HepG2 (cell line): Measurements from ENCODE around the gene OSCP1. TPM values are rescaled to one million over a fixed set of nuclear protein-coding genes. Genes with fewer than 3 reads are reported as not detected.

Source experiments
- ATAD3A ChIP-seq: sonication (generic); formaldehyde crosslinking; IDR thresholded peaks from 2 replicates; pipeline ENCODE4 v1.4.0; 2020; ENCODE audit warnings: missing genetic modification reagents
- FOXJ3 ChIP-seq: sonication (generic); formaldehyde crosslinking; IDR thresholded peaks from 2 replicates; pipeline ENCODE4 v1.4.0; 2020; ENCODE audit warnings: missing genetic modification reagents, mild to moderate bottlenecking, borderline replicate concordance
- GATA4 ChIP-seq: sonication (generic); IDR thresholded peaks from 2 replicates; pipeline ENCODE4 v1.6.1; 2016; ENCODE audit warnings: antibody characterized with exemption, low read depth, borderline replicate concordance
- HDAC2 ChIP-seq: sonication (generic); formaldehyde crosslinking; IDR thresholded peaks from 2 replicates; pipeline ENCODE4 v1.4.0; 2020; ENCODE audit warnings: missing genetic modification reagents
- HDAC6 ChIP-seq: fragments of 200-600 bp; sonication (generic); IDR thresholded peaks from 2 replicates; pipeline ENCODE4 v1.7.0; 2017; ENCODE audit warnings: mild to moderate bottlenecking, antibody characterized with exemption, low read length, low read depth
- KLF15 ChIP-seq: sonication (generic); formaldehyde crosslinking; IDR thresholded peaks from 2 replicates; pipeline ENCODE4 v1.8.1; 2023; ENCODE audit warnings: borderline replicate concordance, mild to moderate bottlenecking, inconsistent platforms, missing genetic modification reagents, mixed read lengths
- NR2F1 ChIP-seq, 2 experiments: fragments of 450-650 bp in 1 of 2; formaldehyde crosslinking in 1 of 2; IDR thresholded peaks; 2 replicates each; pipeline versions ENCODE4 v1.5.0 to v1.6.1; 2016 to 2020; ENCODE audit warnings: mild to moderate bottlenecking in 1 of 2, missing compliant biosample characterization in 1 of 2, missing genetic modification reagents in 1 of 2, moderate library complexity in 1 of 2
- NRL ChIP-seq: sonication (generic); formaldehyde crosslinking; IDR thresholded peaks from 2 replicates; pipeline ENCODE4 v1.5.0; 2020; ENCODE audit warnings: missing genetic modification reagents, mild to moderate bottlenecking, moderate library complexity, borderline replicate concordance
- PITX1 ChIP-seq: sonication (generic); formaldehyde crosslinking; IDR thresholded peaks from 2 replicates; pipeline ENCODE4 v1.5.1; 2020; ENCODE audit warnings: mild to moderate bottlenecking, missing genetic modification reagents
- PTBP1 ChIP-seq: fragments of 200-400 bp; formaldehyde crosslinking; IDR thresholded peaks from 2 replicates; pipeline ENCODE4 v1.6.1; 2018; ENCODE audit warnings: low read length, low read depth; ENCODE audit not compliant: poor library complexity, severe bottlenecking
- U2AF1 ChIP-seq: fragments of 200-400 bp; formaldehyde crosslinking; optimal IDR thresholded peaks from 2 replicates; pipeline ENCODE3; 2017; ENCODE audit warnings: mild to moderate bottlenecking, low read depth, low read length
- ZFP82 ChIP-seq: sonication (generic); formaldehyde crosslinking; IDR thresholded peaks from 2 replicates; pipeline ENCODE4 v1.5.1; 2020; ENCODE audit warnings: mild to moderate bottlenecking, missing genetic modification reagents, borderline replicate concordance
- ZNF292 ChIP-seq: sonication (generic); formaldehyde crosslinking; IDR thresholded peaks from 2 replicates; pipeline ENCODE4 v1.8.1; 2022; ENCODE audit warnings: mild to moderate bottlenecking, low read depth, missing genetic modification reagents, borderline replicate concordance
- ZNF33A ChIP-seq: sonication (generic); formaldehyde crosslinking; IDR thresholded peaks from 2 replicates; pipeline ENCODE4 v1.5.1; 2020; ENCODE audit warnings: missing genetic modification reagents, mild to moderate bottlenecking, moderate library complexity, borderline replicate concordance
- ZNF33B ChIP-seq: sonication (generic); formaldehyde crosslinking; IDR thresholded peaks from 2 replicates; pipeline ENCODE4 v1.5.1; 2020; ENCODE audit warnings: mild to moderate bottlenecking, missing genetic modification reagents
- ZNF530 ChIP-seq: sonication (generic); formaldehyde crosslinking; IDR thresholded peaks from 2 replicates; pipeline ENCODE4 v1.5.0; 2020; ENCODE audit warnings: low read depth, mild to moderate bottlenecking, missing genetic modification reagents
- ZNF768 ChIP-seq: sonication (generic); formaldehyde crosslinking; IDR thresholded peaks from 2 replicates; pipeline ENCODE4 v1.4.0; 2020; ENCODE audit warnings: missing genetic modification reagents
- ZNF839 ChIP-seq: sonication (generic); formaldehyde crosslinking; IDR thresholded peaks from 2 replicates; pipeline ENCODE4 v1.4.0; 2020; ENCODE audit warnings: missing genetic modification reagents, mild to moderate bottlenecking, borderline replicate concordance
- polyA plus RNA-seq, 8 experiments: library from polyadenylated mRNA; depleted of rRNA in 3 of 8; stranded (reverse) in 7 of 8; unstranded in 1 of 8; fragments of >200 nt; fragmentation: Illumina TruSeq in 4 of 8; extraction: Trizol in 4 of 8; gene quantifications; 2 replicates each; pipeline versions ENCODE4 v1.2.1 to v1.2.3, GENCODE V29; 2011 to 2016; ENCODE audit warnings: low read depth in 4 of 8, missing spikeins in 1 of 8, mixed read lengths in 1 of 8; ENCODE audit not compliant: insufficient read depth in 1 of 8
- total RNA-seq, 5 experiments: library from RNA; depleted of rRNA; stranded (reverse); fragments of >200 nt; fragmentation: Illumina TruSeq; extraction: Trizol; gene quantifications; 2 replicates each; pipeline ENCODE4 v1.2.3, GENCODE V29; 2016; ENCODE audit warnings: low read depth in 1 of 5
- TF ChIP-seq, protein P1 (sequence below): IDR thresholded peaks from 2 replicates; pipeline ENCODE4 v1.6.1; 2016
- TF ChIP-seq, protein P2 (sequence below): IDR thresholded peaks from 2 replicates; pipeline ENCODE4 v1.6.1; 2016; ENCODE audit warnings: control low read depth
- TF ChIP-seq, protein P3 (sequence below): sonication (generic); formaldehyde crosslinking; IDR thresholded peaks from 2 replicates; pipeline ENCODE4 v1.8.1; 2023; ENCODE audit warnings: mild to moderate bottlenecking, inconsistent platforms, moderate library complexity, missing genetic modification reagents, borderline replicate concordance
- TF ChIP-seq, protein P4 (sequence below): sonication (generic); formaldehyde crosslinking; IDR thresholded peaks from 2 replicates; pipeline ENCODE4 v1.4.0; 2020; ENCODE audit warnings: missing genetic modification reagents
- TF ChIP-seq, protein P5 (sequence below), 2 experiments: sonication (generic) in 1 of 2; formaldehyde crosslinking in 1 of 2; IDR thresholded peaks; 2 replicates each; pipeline versions ENCODE4 v1.4.0 to v1.6.1; 2018 to 2020; ENCODE audit warnings: missing genetic modification reagents in 2 of 2, borderline replicate concordance in 1 of 2, low read depth in 1 of 2, mild to moderate bottlenecking in 1 of 2, missing biosample characterization in 1 of 2

Gene OSCP1
- total and polyA plus RNA-seq, 2 of the 13 experiments (the other 11 are each of a cell fraction or from before 2014, with no cell fraction given), result 0.60 to 0.84 TPM

DNA sequence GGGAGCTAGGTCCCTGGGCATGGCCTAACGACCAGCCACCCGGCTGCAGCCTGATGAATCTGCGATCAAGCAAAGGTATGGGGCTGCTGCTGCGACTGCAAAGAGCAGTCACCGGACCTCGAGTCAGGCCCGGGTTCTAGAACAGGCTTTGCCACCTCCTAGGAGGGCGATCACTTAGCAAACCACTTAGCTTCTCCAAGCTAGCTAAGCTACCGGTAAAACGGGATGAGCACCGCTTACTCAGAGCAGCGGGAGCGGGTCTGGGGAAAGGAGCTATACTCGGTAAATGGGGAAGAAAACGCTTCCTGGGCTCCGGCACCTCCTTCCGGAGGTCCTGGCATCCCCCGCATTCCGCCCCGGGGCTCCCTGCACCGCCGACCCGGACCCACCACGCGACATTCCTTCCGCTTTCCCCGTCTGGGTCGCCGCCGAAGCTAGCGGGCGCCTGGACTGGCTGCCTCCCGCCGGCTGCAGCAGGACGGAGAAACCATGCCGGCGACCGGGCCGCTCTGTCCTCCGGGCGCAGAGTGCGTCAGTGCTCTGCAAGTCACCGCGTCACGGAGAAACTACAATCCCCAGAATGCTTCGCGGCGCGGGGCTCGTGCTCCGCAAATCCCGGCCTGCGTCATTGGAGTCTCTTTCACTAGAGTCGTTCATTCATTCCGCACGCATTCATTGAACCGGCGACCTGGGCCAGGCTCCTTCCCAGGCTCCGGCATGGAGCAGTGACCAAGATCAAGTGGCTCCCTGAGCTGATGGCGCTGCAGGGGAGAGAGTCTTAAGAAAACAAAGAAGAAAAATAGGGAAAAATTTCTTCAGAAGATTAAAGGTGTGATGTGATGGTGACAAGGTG lies 52.6 kb downstream of the OSCP1 start, which contains the start of gene LSM10 (continued):
- no peak for TF ChIP-seq ZNF33A (CRISPR knock-in tag)
- TF ChIP-seq, protein P1, sequence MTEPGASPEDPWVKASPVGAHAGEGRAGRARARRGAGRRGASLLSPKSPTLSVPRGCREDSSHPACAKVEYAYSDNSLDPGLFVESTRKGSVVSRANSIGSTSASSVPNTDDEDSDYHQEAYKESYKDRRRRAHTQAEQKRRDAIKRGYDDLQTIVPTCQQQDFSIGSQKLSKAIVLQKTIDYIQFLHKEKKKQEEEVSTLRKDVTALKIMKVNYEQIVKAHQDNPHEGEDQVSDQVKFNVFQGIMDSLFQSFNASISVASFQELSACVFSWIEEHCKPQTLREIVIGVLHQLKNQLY, result peak; percentile 24; the same call in 1 of the 2 replicates
- TF ChIP-seq NR2F1 (CRISPR knock-in tag; IDR thresholded peaks at IDR 0.05), result no peak
- TF ChIP-seq PTBP1, result no peak
- peak; percentile 68 for TF ChIP-seq U2AF1
- TF ChIP-seq HDAC2 (CRISPR knock-in tag), result peak; percentile 49; the same call in 1 of the 2 replicates
- TF ChIP-seq KLF15 (CRISPR knock-in tag), result 0 out of 2 replicates have a peak, but pooled peaks have one; percentile 30
- TF ChIP-seq, protein P2, sequence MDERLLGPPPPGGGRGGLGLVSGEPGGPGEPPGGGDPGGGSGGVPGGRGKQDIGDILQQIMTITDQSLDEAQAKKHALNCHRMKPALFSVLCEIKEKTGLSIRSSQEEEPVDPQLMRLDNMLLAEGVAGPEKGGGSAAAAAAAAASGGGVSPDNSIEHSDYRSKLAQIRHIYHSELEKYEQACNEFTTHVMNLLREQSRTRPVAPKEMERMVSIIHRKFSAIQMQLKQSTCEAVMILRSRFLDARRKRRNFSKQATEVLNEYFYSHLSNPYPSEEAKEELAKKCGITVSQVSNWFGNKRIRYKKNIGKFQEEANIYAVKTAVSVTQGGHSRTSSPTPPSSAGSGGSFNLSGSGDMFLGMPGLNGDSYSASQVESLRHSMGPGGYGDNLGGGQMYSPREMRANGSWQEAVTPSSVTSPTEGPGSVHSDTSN, result no peak
- TF ChIP-seq, protein P3, sequence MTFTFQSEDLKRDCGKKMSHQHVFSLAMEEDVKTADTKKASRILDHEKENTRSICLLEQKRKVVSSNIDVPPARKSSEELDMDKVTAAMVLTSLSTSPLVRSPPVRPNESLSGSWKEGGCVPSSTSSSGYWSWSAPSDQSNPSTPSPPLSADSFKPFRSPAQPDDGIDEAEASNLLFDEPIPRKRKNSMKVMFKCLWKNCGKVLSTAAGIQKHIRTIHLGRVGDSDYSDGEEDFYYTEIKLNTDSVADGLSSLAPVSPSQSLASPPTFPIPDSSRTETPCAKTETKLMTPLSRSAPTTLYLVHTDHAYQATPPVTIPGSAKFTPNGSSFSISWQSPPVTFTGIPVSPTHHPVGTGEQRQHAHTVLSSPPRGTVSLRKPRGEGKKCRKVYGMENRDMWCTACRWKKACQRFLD (CRISPR knock-in tag), result peak; percentile 77; the same call in 1 of the 2 replicates
- TF ChIP-seq NRL (CRISPR knock-in tag), result peak; percentile 80
- TF ChIP-seq ZFP82 (CRISPR knock-in tag), result no peak
- no peak; the same call in 1 of the 2 replicates for TF ChIP-seq ZNF839
- TF ChIP-seq ZNF530, result no peak
- 0 out of 2 replicates have a peak, but pooled peaks have one; percentile 11 for TF ChIP-seq ZNF768 (CRISPR knock-in tag)
- peak; percentile 65; the same call in 1 of the 2 replicates for TF ChIP-seq ZNF292 (CRISPR knock-in tag)
- TF ChIP-seq PITX1 (CRISPR knock-in tag), result peak; percentile 86
- no peak for TF ChIP-seq ATAD3A
- TF ChIP-seq, protein P4, sequence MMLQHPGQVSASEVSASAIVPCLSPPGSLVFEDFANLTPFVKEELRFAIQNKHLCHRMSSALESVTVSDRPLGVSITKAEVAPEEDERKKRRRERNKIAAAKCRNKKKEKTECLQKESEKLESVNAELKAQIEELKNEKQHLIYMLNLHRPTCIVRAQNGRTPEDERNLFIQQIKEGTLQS (CRISPR knock-in tag), result no peak
- 0 out of 2 replicates have a peak, but pooled peaks have one; percentile 48 for TF ChIP-seq GATA4
- TF ChIP-seq HDAC6, result no peak
- no peak; the same call in 1 of the 2 replicates for TF ChIP-seq FOXJ3 (CRISPR knock-in tag)
- TF ChIP-seq ZNF33B (CRISPR knock-in tag), result 0 out of 2 replicates have a peak, but pooled peaks have one; percentile 51
- TF ChIP-seq, protein P5, sequence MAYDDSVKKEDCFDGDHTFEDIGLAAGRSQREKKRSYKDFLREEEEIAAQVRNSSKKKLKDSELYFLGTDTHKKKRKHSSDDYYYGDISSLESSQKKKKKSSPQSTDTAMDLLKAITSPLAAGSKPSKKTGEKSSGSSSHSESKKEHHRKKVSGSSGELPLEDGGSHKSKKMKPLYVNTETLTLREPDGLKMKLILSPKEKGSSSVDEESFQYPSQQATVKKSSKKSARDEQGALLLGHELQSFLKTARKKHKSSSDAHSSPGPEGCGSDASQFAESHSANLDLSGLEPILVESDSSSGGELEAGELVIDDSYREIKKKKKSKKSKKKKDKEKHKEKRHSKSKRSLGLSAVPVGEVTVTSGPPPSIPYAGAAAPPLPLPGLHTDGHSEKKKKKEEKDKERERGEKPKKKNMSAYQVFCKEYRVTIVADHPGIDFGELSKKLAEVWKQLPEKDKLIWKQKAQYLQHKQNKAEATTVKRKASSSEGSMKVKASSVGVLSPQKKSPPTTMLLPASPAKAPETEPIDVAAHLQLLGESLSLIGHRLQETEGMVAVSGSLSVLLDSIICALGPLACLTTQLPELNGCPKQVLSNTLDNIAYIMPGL (CRISPR knock-in tag; IDR thresholded peaks at IDR 0.05; ENCODE audit: borderline replicate concordance in 1 of 2, low read depth in 1 of 2), result peak in 1 of 2 experiments; percentile 53; a peak in 1 of 4 replicates
